GM06990 (cell line): ENCODE measurements around the gene SORBS1.

Experiments used
- DNase-seq: peaks from one replicate; pipeline ENCODE4 v3.0.0-alpha.2; 2011; ENCODE audit not compliant: insufficient read length; ENCODE audit errors: extremely low read depth
- H3K27me3 ChIP-seq: replicated peaks from 2 replicates; pipeline ENCODE4 v1.6.0; 2011; ENCODE audit warnings: low read length; ENCODE audit not compliant: control insufficient read depth, insufficient read depth
- H3K36me3 ChIP-seq: 2 replicates; pipeline ENCODE4 v1.5.1; 2011; ENCODE audit warnings: low read length; ENCODE audit not compliant: control insufficient read depth, insufficient read depth
- H3K4me3 ChIP-seq: replicated peaks from 2 replicates; pipeline ENCODE4 v1.5.1; 2011; ENCODE audit warnings: low read depth, mild to moderate bottlenecking, control low read depth, low read length
- CTCF ChIP-seq: IDR thresholded peaks from 2 replicates; pipeline ENCODE4 v1.5.1; 2011; ENCODE audit warnings: low read length, control low read depth, mild to moderate bottlenecking, inconsistent platforms; ENCODE audit not compliant: insufficient read depth, poor library complexity, severe bottlenecking

SORBS1 gene

GRCh38 chr10:95579835-95580535, 18.8 kb upstream of the SORBS1 start:
- Histone ChIP-seq H3K4me3 (no peak overlapping the region), H3K36me3 (no peaks in the 10 kb centered on the region), H3K27me3 (peaks cover 1% of the 10 kb centered on the region)
- TF ChIP-seq CTCF: no peak
- DNase-seq: no peak

GRCh38 chr10:95579292-95579691, 18.1 kb upstream of the SORBS1 start:
- H3K36me3 ChIP-seq: no peaks in the 10 kb centered on the region

GRCh38 chr10:95578619-95579018, 17.4 kb upstream of the SORBS1 start:
- no peak for TF ChIP-seq CTCF
- peaks cover 1% of the 10 kb centered on the region for H3K27me3 ChIP-seq

More at GRCh38 chr10:95579292-95579691, 18.1 kb upstream of the SORBS1 start:
- DNase-seq: no peak
- no peak overlapping the region for H3K4me3 ChIP-seq
- no peak for TF ChIP-seq CTCF
- H3K27me3 ChIP-seq: peaks cover 1% of the 10 kb centered on the region

GRCh38 chr10:95574649-95575365, 13.6 kb upstream of the SORBS1 start:
- no peak for DNase-seq
- H3K4me3 ChIP-seq: no peak overlapping the region
- peaks cover 1% of the 10 kb centered on the region; the same call in 1 of the 2 replicates for H3K27me3 ChIP-seq
- no peaks in the 10 kb centered on the region for H3K36me3 ChIP-seq
- TF ChIP-seq CTCF: no peak

More at GRCh38 chr10:95578619-95579018, 17.4 kb upstream of the SORBS1 start:
- no peak for DNase-seq
- Histone ChIP-seq H3K36me3 (no peaks in the 10 kb centered on the region), H3K4me3 (no peak overlapping the region)

GRCh38 chr10:95573964-95574604, 12.9 kb upstream of the SORBS1 start:
- TF ChIP-seq CTCF: no peak
- Histone ChIP-seq H3K36me3 (no peaks in the 10 kb centered on the region), H3K27me3 (peaks cover 1% of the 10 kb centered on the region; the same call in 1 of the 2 replicates), H3K4me3 (no peak overlapping the region)
- DNase-seq: no peak
